Mucosa of rectum (tissue), 2 donors: ENCODE results near the gene MAPT.

Experiments
- H3K27ac ChIP-seq, 2 donors: one replicate each; pipeline ENCODE4 v1.7.0; 2013; ENCODE audit warnings: inconsistent platforms in 2 of 2, low read depth in 2 of 2, low read length in 2 of 2
- H3K27me3 ChIP-seq, 2 donors: one replicate each; pipeline ENCODE4 v1.7.0; 2013; ENCODE audit warnings: low read length in 2 of 2; ENCODE audit not compliant: control insufficient read depth in 2 of 2, insufficient read depth in 2 of 2
- H3K36me3 ChIP-seq, 2 donors: one replicate each; pipeline ENCODE4 v1.7.0; 2013; ENCODE audit warnings: low read length in 2 of 2; ENCODE audit not compliant: control insufficient read depth in 2 of 2, insufficient read depth in 2 of 2
- H3K4me1 ChIP-seq, 2 donors: one replicate each; pipeline ENCODE4 v1.7.0; 2013; ENCODE audit warnings: low read length in 2 of 2, mild to moderate bottlenecking in 1 of 2; ENCODE audit not compliant: control insufficient read depth in 2 of 2, insufficient read depth in 2 of 2
- H3K4me3 ChIP-seq, 2 donors: one replicate each; pipeline ENCODE4 v1.7.0; 2013; ENCODE audit warnings: low read length in 2 of 2
- H3K9ac ChIP-seq, 2 donors: one replicate each; pipeline ENCODE4 v1.7.0; 2013; ENCODE audit warnings: low read length in 2 of 2, low read depth in 1 of 2, mild to moderate bottlenecking in 1 of 2
- H3K9me3 ChIP-seq, 2 donors: one replicate each; pipeline ENCODE4 v1.7.0; 2013; ENCODE audit warnings: low read length in 2 of 2; ENCODE audit not compliant: control insufficient read depth in 2 of 2
- donor health status: healthy.
- donor health status: Normal muscosa, but diverticular disease.

The MAPT gene

DNA sequence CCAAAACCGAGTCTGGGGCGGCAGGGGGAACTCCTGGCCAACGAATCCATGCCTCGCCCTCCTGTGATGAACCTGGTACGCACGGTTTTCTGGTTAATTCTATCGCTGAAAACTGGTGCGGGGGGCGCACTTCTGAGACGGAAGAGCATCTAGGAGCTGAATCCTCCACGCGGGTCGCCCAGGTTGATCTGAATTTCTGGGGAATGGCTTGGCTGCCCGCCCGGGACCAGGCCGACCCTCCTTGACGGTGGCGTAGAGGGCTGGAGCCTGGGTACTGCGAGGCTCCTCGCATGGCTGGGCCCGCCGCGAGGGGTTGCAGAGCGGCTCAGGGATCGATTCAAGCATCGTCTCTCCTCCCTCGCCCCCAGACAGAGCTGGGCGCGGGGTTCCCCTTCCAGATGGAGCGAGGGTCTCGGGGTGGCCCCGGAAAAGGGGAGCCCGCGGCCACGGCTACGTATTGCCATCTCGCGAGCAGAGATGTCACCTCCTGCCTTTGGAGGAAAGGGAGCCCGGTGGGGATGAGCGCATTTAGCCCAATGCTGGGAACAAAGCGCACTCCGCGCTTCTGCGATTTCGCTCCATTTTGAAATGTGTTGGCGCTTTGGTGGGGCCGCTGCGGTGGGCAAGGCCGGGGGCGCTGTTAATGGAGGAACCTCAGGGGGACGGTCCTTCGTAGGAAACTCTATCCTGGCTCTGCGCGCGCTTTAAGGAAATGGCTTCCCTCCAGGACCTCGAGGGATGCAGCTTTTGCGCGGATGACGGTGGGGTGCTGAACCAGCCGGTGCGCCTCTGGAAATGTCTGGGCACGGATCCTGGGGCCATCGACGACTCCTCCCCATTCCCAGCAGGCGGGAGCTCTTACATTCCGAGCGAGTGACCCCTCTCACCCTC lies 2.7 kb downstream of the MAPT start:
- peaks cover 19 to 23% of the 10 kb centered on the region in 2 donors for H3K27me3 ChIP-seq
- H3K36me3 ChIP-seq: no peaks in the 10 kb centered on the region
- no peak overlapping the region for H3K4me3 ChIP-seq
- H3K9ac ChIP-seq: no peak overlapping the region
- H3K27ac ChIP-seq: no peak overlapping the region
- H3K4me1 ChIP-seq: peaks cover 7 to 9% of the 10 kb centered on the region in 2 donors
- H3K9me3 ChIP-seq: no peaks in the 10 kb centered on the region

DNA sequence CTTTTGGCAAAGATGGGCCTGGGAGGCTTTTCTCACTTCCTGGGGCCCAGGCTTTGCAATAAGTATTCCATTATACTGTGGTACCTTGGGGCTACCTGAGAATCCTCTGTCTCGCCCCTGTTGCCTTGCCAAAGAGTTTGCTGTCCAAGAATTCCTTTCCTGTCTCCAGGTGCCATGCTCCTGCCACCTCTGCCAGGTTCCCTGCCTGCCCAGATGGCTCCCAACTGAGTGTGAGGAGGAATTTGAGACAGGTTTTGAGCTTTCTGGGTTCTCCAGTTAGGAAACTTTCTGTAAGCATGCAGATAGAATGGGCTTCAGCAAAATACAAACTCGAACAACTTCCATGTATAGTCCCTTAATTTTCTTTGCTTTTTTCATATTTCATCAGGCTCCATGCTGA lies 5.8 kb downstream of the MAPT start:
- H3K27ac ChIP-seq: no peak overlapping the region
- H3K9ac ChIP-seq: no peak overlapping the region
- H3K9me3 ChIP-seq: no peaks in the 10 kb centered on the region
- no peak overlapping the region for H3K4me3 ChIP-seq
- peaks cover 0 to 1% of the 10 kb centered on the region in 2 donors for H3K4me1 ChIP-seq
- H3K27me3 ChIP-seq: peaks cover 22 to 23% of the 10 kb centered on the region in 2 donors
- no peaks in the 10 kb centered on the region for H3K36me3 ChIP-seq

- Histone ChIP-seq H3K27ac (no peak overlapping the region), H3K27me3 (peaks cover 20 to 27% of the 10 kb centered on the region in 2 donors), H3K9ac (no peak overlapping the region), H3K4me3 (no peak overlapping the region), H3K9me3 (no peaks in the 10 kb centered on the region), H3K4me1 (no peaks in the 10 kb centered on the region), H3K36me3 (no peaks in the 10 kb centered on the region)
These were observed 6.5 kb downstream of the MAPT start for GRCh38 chr17:45900723-45901415.

DNA sequence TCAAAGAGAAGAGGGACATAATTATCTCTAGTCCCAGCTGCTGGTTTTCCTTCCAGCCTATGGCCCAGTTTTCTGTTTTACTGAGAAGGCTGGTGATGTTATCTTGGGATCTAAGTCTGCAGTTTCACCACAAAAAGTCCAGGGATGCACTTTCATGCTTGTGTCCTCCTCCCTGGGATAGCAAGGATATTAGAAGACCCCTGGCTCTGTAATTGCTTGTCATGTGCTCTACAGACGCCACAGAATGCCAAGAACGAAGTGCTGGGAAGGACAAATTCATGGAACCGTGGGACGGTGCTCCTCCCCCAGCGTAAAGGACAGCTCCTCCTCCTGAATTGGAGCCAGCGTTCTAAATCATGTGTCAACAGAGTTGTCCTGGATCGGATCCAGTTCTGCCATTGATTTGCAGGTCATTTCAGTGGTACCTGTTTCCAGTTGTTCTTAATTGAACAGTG lies 8.6 kb downstream of the MAPT start:
- Histone ChIP-seq H3K9me3 (no peaks in the 10 kb centered on the region), H3K27ac (no peak overlapping the region), H3K27me3 (peaks cover 21 to 24% of the 10 kb centered on the region in 2 donors), H3K4me1 (no peaks in the 10 kb centered on the region), H3K36me3 (no peaks in the 10 kb centered on the region), H3K4me3 (no peak overlapping the region), H3K9ac (no peak overlapping the region)

DNA sequence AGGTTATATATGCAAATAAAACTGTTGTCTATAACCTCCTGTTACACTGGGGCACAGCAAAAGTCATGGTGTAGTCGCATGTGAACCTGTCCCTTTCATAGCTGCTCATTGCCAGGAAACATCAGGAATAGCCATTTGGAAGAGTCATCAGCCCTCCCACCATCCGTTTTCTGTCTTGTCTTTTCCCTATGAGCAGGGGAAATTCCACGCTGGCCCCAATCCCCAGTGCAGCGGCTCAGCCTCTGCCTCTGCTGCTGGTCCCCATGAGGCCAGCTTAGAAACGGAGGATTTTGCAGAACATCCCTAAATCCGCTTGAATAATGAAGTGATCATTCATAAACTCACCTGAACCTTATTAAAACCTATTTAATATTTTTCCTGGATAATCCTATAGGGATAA lies 10.5 kb downstream of the MAPT start:
- Histone ChIP-seq H3K4me1 (no peaks in the 10 kb centered on the region), H3K9ac (no peak overlapping the region)

DNA sequence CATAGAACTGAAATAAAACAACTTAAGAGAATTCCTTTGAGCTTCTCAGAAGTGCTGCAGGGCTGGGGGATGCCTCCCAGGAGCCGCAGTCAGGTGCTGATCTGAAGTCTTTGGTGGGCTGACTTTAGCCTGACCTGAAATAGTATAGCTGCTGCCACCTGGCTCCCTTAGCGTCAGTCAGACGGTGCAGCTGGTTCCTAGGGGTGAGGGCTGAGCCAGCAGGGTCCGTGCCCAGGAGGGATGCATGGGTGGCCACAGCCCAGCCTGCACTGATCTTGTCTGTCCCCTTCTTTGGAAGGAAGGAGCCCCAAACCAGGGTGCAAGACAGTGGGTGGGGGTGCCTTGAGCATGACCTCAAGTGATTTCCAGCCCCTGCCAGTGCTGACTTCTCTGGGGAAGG lies 11.5 kb downstream of the MAPT start:
- H3K36me3 ChIP-seq: no peaks in the 10 kb centered on the region
- H3K4me3 ChIP-seq: no peak overlapping the region
- no peaks in the 10 kb centered on the region for H3K9me3 ChIP-seq
- H3K4me1 ChIP-seq: no peaks in the 10 kb centered on the region
- H3K9ac ChIP-seq: no peak overlapping the region
- peaks cover 14 to 19% of the 10 kb centered on the region in 2 donors for H3K27me3 ChIP-seq
- no peak overlapping the region for H3K27ac ChIP-seq

More for the DNA sequence above, 10.5 kb downstream of the MAPT start:
- Histone ChIP-seq H3K27ac (no peak overlapping the region), H3K36me3 (no peaks in the 10 kb centered on the region), H3K9me3 (no peaks in the 10 kb centered on the region), H3K27me3 (peaks cover 17 to 19% of the 10 kb centered on the region in 2 donors), H3K4me3 (no peak overlapping the region)

- Histone ChIP-seq H3K36me3 (no peaks in the 10 kb centered on the region), H3K4me1 (no peaks in the 10 kb centered on the region)
These were observed 11.9 kb downstream of the MAPT start for GRCh38 chr17:45906237-45906636.

DNA sequence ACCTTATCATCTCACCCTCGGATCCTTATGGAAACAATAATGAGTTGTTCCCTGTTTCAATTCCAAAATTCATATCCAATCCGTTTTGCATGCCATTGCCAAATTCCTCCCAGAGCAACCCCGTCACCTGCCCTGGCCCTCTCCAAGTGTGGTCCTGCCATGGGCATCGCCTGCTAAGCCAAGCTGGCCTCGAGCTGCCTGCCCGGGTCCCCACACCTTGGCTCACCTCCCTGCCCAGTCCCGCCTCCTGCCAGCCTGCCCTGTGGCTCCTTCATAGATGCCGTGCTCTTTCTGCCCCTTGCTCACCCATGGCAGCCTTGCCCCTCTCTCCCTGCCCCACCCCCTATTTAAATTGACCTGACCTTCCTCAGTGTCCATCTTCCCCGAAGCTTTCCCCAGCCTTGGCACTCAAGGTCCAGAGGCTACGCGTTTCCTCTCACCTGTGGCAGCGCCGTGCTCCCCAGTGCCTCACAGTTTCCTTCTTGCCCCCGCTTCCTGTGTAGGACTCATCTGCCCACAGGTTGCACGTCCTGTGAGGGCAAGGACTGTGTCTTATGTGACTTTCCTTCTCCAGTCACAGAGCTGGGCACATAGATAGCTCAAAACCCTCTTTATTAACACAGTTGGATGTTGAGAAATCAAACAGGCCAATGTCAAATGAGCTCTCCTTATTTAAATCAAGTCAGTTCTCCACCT lies 12.7 kb downstream of the MAPT start:
- no peak overlapping the region for H3K27ac ChIP-seq
- H3K9ac ChIP-seq: no peak overlapping the region
- no peaks in the 10 kb centered on the region for H3K4me1 ChIP-seq
- H3K36me3 ChIP-seq: no peaks in the 10 kb centered on the region
- no peaks in the 10 kb centered on the region for H3K9me3 ChIP-seq
- no peak overlapping the region for H3K4me3 ChIP-seq
- peaks cover 14 to 19% of the 10 kb centered on the region in 2 donors for H3K27me3 ChIP-seq

More at GRCh38 chr17:45906237-45906636, 11.9 kb downstream of the MAPT start:
- Histone ChIP-seq H3K4me3 (no peak overlapping the region), H3K9me3 (no peaks in the 10 kb centered on the region), H3K27me3 (peaks cover 14 to 19% of the 10 kb centered on the region in 2 donors), H3K27ac (no peak overlapping the region), H3K9ac (no peak overlapping the region)

GRCh38 chr17:45907750-45908395 lies 13.5 kb downstream of the MAPT start:
- Histone ChIP-seq H3K9ac (no peak overlapping the region), H3K27me3 (peaks cover 14 to 19% of the 10 kb centered on the region in 2 donors), H3K9me3 (peaks cover 0 to 3% of the 10 kb centered on the region in 2 donors), H3K36me3 (no peaks in the 10 kb centered on the region), H3K4me1 (no peaks in the 10 kb centered on the region), H3K27ac (no peak overlapping the region), H3K4me3 (no peak overlapping the region)
